ENCODE results near the gene APLP2.
"Not testable (repeated sequence)": the region's sequence is repeated elsewhere in the genome, so short reads cannot be mapped to it uniquely, and the experiment has no call there.

Gene APLP2

DNA sequence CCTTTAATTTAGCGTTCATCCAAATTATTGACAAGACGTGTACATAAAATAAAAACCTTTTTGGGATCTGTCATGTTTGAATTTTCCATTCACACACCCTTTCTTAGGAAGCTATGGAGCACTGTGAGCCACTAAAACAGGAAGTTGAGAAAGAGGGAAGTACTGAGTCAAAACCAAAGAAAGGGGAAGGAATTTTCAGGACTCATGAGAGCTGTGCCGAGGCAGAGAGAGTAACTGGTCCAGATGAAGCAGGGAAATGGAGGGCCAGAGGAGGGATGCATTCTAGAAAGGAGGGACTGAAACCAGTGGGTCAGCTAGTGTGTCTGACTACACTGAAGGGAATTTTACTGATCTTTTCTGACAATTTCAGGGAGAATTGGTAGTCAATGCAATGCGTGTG is 24.9 kb downstream of the APLP2 start:
- no peak for DNase-seq

- no peak for DNase-seq
Measured at GRCh38 chr11:130095326-130095725, 25.6 kb downstream of the APLP2 start.

- DNase-seq: no peak
Measured at GRCh38 chr11:130096042-130096441, 26.3 kb downstream of the APLP2 start.

- DNase-seq: no peak
Measured at GRCh38 chr11:130096823-130097222, 27.1 kb downstream of the APLP2 start.

GRCh38 chr11:130097285-130097684 is 27.6 kb downstream of the APLP2 start:
- DNase-seq: no peak

GRCh38 chr11:130099356-130099755 is 29.7 kb downstream of the APLP2 start:
- DNase-seq: no peak

- no peak for DNase-seq
Measured at GRCh38 chr11:130100381-130101095, 30.8 kb downstream of the APLP2 start.

- no peak for DNase-seq
Measured at GRCh38 chr11:130101661-130102060, 32.0 kb downstream of the APLP2 start.

- DNase-seq: no peak
Measured at GRCh38 chr11:130102301-130103249, 32.9 kb downstream of the APLP2 start.

DNA sequence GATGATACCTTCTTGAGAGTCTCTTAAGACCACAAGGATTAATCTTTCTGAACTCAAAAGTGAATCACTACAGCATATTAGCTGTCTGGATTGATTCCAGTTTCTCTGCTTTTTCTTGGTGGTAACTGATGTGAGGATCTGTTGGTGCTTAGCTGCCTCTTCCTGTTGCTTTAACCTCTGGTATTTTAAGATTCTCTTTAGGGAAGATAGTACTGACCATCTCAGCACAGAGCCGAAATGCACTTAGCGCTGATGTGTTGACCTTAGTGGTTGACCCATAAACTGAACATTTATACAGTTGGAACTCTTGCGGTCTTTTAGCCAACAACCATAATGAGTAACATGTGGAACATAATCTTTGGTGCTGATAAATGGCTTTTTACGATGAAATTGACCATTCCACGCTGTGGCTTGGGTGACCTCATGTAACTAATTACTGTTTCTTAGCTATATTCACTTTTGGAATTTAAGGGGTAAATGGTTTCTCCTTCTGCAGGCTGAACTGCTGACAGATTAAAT is 33.7 kb downstream of the APLP2 start:
- peak; percentile 75 for DNase-seq

DNA sequence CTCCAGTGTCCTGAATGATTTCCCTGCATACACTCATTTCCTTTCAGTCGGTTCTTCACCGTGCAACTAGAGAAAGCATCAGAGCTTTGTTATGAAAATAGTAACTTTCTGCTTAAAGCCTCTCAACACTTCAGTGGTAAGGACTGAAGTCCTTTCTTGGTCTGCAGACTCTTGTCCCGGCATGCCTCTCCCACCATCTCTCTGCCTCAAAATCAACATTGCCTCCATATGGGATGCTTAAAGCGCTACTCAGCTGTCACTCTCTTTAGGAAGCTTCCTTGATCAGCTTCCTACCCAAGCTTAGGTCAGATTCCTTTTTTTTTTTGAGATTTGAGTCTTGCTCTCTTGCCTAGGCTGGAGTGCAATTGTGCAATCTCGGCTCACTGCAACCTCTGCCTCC is 36.7 kb downstream of the APLP2 start:
- DNase-seq: no peak

- not testable (repeated sequence) for DNase-seq
Measured at GRCh38 chr11:130108671-130109070, 39.0 kb downstream of the APLP2 start.

GRCh38 chr11:130109386-130109785 is 39.7 kb downstream of the APLP2 start:
- DNase-seq: no peak

GRCh38 chr11:130110339-130111108 is 40.8 kb downstream of the APLP2 start:
- no peak for DNase-seq

GRCh38 chr11:130112071-130112830 is 42.6 kb downstream of the APLP2 start:
- DNase-seq: no peak

DNA sequence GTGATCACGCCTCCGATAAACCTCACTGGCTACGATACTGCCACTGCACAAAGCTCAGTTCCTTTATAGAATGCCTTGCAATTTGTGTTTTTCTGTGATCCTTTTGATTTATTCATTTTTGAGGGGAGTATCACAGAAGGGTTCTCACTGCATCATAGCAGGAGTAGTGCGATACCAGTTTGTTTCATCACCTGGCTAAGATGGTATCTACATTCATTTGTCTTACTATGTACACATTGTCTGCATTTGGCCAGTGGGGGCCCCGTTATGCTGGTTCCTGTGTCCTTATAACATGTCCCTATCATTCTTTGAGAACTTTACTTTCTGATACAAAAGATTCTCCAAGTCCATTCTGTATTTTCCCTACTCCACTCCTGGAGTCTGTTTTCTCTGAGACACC is 44.6 kb downstream of the APLP2 start:
- no peak for DNase-seq

- DNase-seq: no peak
Measured at GRCh38 chr11:130114726-130115125, 45.0 kb downstream of the APLP2 start.

GRCh38 chr11:130115218-130115617 is 45.5 kb downstream of the APLP2 start:
- DNase-seq: no peak

- DNase-seq: no peak
Measured at GRCh38 chr11:130118165-130118564, 48.5 kb downstream of the APLP2 start.

DNA sequence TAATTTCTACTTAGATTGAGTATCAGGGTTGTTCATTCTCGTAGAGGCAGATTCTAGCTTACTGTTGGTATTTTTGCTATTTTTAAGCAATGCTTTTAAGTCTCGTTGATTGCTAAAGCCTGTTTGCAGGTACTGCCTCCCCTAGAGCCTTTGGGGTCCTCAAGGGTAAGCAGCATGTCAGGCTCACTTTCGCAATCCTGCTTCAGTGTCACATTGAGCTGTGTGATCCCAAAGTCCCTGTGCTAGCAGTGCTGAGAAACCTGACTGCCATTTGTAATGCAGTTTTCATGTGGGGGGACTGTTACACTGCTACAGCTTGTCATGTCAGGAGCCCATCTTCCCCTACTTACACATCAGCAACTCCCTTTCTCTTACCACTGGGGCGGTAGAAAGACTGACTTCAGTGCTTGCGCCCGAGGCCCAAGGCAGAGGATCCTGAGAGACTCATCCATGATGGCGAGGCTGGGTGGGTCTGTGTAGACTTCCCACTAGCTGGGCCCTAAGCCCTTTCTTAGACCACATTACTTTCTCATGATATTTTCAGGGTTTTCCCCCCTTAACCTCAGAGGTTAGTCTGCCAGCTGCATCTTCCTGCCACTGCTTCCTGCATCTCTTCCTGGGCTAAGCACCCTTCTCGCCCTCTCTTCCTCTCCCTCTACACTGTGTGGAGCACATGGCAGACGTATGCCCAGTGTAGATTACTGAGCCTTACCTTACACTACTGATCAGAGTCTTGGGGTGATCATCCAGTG is 49.1 kb downstream of the APLP2 start:
- DNase-seq: no peak

GRCh38 chr11:130120045-130120444 is 50.4 kb downstream of the APLP2 start:
- no peak for DNase-seq
